ENCODE measurements around the gene TMEM151B. TPM values are rescaled to one million over a fixed set of nuclear protein-coding genes. Genes with fewer than 3 reads are reported as not detected.

Gene TMEM151B
- total RNA-seq, 1 experiment from 2014 or later: not detected

GRCh38 chr6:44339763-44340625 is 69.7 kb downstream of the TMEM151B start:
- ATAC-seq: peak; percentile 79
- Histone ChIP-seq H3K27me3 (ENCODE audit: low read length) (peaks cover 22% of the 10 kb centered on the region; the same call in 1 of the 2 replicates), H3K4me3 (ENCODE audit: low read length) (no peak overlapping the region), H3K79me2 (ENCODE audit: low read length) (no peaks in the 10 kb centered on the region), H4K20me1 (ENCODE audit: low read length) (no peaks in the 10 kb centered on the region), H3K4me1 (ENCODE audit: insufficient read depth, low read length) (peaks cover 5% of the 10 kb centered on the region; the same call in 1 of the 2 replicates), H3K9me3 (ENCODE audit: low read length) (no peaks in the 10 kb centered on the region), H2AFZ (ENCODE audit: low read length) (no peak overlapping the region), H3K4me2 (ENCODE audit: low read length) (peak overlapping the region; percentile 22; the same call in 1 of the 2 replicates), H3K27ac (ENCODE audit: low read length) (no peak overlapping the region), H3K9me2 (replicated peaks; ENCODE audit: low read length) (no peaks in the 10 kb centered on the region), H3F3A (ENCODE audit: low read length, unreplicated experiment) (no peaks in the 10 kb centered on the region), H3K9ac (ENCODE audit: low read length) (no peak overlapping the region), H3K36me3 (ENCODE audit: low read depth, low read length) (no peaks in the 10 kb centered on the region)
- CTCF ChIA-PET: interaction anchor here (0.6 to 1.6 kb wide), 4 partner anchors 8 to 118 kb away, joined by 4 to 7 read pairs (median 5); no protein-coding TSS in a partner anchor
- no TSS peak for BruUV-seq (replicated peaks)
- POLR2A ChIA-PET (ENCODE audit: unreplicated experiment): no interaction called here
- intact Hi-C loops (cut with micrococcal nuclease): loop anchor here (2.0 kb wide), 2 partner anchors 167 to 243 kb away; no protein-coding TSS in a partner anchor
- TF ChIP-seq EZH2phosphoT487 (IDR thresholded peaks at IDR 0.05; ENCODE audit: borderline replicate concordance, low read length) (no peak), EZH2 (IDR thresholded peaks at IDR 0.05; ENCODE audit: low read length, unreplicated experiment) (no peak), CTCF (conservative IDR thresholded peaks at IDR 0.05; ENCODE audit: low read depth, low read length) (no peak)
- DNase-seq: peak; percentile 76

GRCh38 chr6:44341095-44341890 is 71.0 kb downstream of the TMEM151B start:
- H3K4me3 ChIP-seq (ENCODE audit: low read length): no peak overlapping the region
- POLR2A ChIA-PET (ENCODE audit: unreplicated experiment): no interaction called here
- no peaks in the 10 kb centered on the region for H4K20me1 ChIP-seq (ENCODE audit: low read length)
- no peak overlapping the region for H3K4me2 ChIP-seq (ENCODE audit: low read length)
- H3K9ac ChIP-seq (ENCODE audit: low read length): no peak overlapping the region
- BruUV-seq (replicated peaks): no TSS peak
- H3K4me1 ChIP-seq (ENCODE audit: insufficient read depth, low read length): peaks cover 5% of the 10 kb centered on the region; the same call in 1 of the 2 replicates
- no peaks in the 10 kb centered on the region for H3K36me3 ChIP-seq (ENCODE audit: low read depth, low read length)
- no peaks in the 10 kb centered on the region for H3K9me3 ChIP-seq (ENCODE audit: low read length)
- ATAC-seq: no peak
- H3F3A ChIP-seq (ENCODE audit: low read length, unreplicated experiment): no peaks in the 10 kb centered on the region
- no peaks in the 10 kb centered on the region for H3K9me2 ChIP-seq (replicated peaks; ENCODE audit: low read length)
- H2AFZ ChIP-seq (ENCODE audit: low read length): no peak overlapping the region
- intact Hi-C loops (cut with micrococcal nuclease): no loop called here
- H3K79me2 ChIP-seq (ENCODE audit: low read length): no peaks in the 10 kb centered on the region
- CTCF ChIA-PET: no interaction called here
- no peak overlapping the region for H3K27ac ChIP-seq (ENCODE audit: low read length)
- no peak for TF ChIP-seq EZH2 (IDR thresholded peaks at IDR 0.05; ENCODE audit: low read length, unreplicated experiment)
- no peak for TF ChIP-seq CTCF (conservative IDR thresholded peaks at IDR 0.05; ENCODE audit: low read depth, low read length)
- TF ChIP-seq EZH2phosphoT487 (IDR thresholded peaks at IDR 0.05; ENCODE audit: borderline replicate concordance, low read length): no peak
- H3K27me3 ChIP-seq (ENCODE audit: low read length): peaks cover 25% of the 10 kb centered on the region; the same call in 1 of the 2 replicates
- no peak for DNase-seq

All from PC-3 (cell line).